HuH-7 (cell line): Measurements from ENCODE around the gene RSRC1.
"Not testable (repeated sequence)": the region's sequence is repeated elsewhere in the genome, so short reads cannot be mapped to it uniquely, and the experiment has no call there.

Source experiments
- DNase-seq: peaks from one replicate; pipeline ENCODE4 v3.0.0; 2011; ENCODE audit warnings: low spot score

Gene RSRC1

GRCh38 chr3:158465074-158465473, 355.2 kb downstream of the RSRC1 start:
- DNase-seq, result no peak

DNA sequence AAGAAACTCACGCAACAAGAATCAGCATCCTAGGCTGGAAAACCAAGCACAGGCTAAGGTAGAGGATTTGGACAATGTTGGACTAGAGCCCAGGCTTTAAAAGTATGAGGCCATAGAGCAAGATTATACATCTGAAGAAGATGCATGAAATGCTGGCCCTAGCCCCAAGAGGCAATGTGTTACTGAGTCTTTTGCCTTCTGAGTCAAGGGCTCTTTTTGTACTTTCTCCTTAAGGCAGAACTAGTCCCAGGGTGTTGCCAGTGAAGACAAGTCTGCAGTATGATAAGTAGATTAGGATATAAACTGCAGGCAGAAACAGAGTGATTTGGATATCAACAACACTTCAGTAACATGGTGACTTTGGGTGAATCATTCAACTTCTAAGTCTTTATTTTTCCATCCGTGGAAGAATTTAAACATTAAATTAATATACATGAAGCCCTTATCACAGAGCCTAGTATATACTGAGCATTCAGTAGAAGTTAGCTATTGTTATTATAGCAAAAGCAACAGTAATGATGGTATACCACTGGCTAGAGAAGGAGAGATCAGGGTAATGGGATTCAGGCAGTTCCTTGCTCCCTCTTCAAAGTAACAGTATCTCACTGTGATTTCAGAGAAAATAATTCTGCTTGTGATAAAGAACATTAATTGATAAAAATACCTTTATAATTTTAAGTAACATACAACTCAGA, 361.2 kb downstream of the RSRC1 start:
- DNase-seq, result no peak

GRCh38 chr3:158471639-158472294, 361.9 kb downstream of the RSRC1 start:
- no peak for DNase-seq

GRCh38 chr3:158479051-158479450, 369.2 kb downstream of the RSRC1 start:
- DNase-seq, result no peak

DNA sequence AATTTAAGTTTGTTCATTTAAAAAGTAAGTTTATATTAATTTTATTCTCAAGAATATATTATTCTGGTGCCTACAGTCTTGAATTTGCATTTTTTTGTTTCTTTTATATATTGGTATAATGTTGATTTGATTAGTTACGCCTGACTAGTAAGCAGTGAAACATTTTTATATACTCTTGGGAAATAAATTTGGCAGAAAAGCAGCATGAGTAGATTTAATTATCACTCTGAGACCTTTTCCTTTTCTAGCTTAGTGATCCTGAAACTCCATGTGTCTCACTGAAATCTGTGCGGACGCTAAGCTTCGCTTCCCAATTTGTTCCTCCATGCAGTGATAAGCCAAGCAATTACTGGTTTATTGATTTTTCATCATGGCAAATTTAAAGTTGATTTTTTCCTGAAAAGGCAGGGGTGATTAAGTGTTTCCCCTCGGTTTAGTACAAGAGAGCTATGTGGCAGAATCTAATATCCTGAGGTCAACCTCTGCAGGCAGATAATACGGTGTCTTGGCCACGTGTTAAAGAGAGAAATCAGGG, 373.9 kb downstream of the RSRC1 start:
- DNase-seq, result no peak

DNA sequence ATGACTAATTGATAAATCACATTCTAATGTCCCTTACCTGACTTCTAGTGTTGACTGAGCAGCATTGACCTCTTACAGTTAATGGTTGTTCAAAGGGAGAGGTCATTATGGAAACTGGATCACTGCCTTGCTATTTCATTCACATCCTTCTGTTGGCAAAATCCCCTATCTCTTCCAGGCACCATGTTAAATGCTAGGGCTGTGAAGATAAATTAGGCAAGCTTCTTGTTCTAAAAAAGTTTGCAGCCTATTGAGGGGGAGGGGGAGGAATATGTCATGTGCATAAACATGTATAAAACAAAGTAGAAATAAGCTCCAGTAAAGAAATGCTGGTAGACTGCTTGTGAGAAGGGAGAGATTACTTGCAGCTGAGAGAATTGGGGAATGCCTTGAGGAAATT, 376.3 kb downstream of the RSRC1 start:
- DNase-seq, result no peak

DNA sequence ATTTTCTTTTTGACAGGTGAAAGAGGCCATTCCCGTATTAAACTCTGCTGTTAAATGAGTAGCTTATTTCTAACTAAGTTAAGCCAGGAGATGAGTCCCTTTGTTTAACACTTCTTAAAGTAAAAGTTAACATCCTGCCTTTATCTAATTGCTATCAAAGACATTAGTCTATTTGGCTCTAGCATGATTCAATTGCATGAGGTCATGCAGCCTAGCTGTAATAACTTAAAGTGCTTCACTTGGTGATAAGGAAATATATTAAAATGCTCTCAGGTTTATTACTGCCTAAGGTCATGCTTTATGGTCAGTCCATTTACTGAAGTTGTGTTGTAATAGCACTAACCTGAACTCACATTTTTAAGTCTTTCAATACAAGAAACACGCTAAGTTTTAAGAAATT, 378.8 kb downstream of the RSRC1 start:
- DNase-seq, result no peak

GRCh38 chr3:158489181-158489580, 379.3 kb downstream of the RSRC1 start:
- DNase-seq, result no peak

DNA sequence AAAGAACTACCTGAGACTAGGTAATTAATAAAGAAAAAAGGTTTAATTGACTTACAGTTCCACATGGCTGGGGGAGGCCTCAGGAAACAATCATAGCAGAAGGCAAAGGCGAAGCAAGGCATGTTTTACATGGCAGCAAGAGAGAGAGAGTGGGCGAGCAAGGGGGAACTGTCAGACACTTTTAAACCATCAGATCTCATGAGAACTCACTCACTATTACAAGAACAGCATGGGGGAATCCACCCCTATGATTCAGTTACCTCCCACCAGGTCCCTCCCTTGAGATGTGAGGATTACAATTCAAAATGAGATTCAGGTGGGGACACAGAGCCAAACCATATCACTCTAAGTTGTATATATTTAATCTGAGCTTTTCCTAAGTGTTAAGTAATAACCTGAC, 382.1 kb downstream of the RSRC1 start:
- no peak for DNase-seq

DNA sequence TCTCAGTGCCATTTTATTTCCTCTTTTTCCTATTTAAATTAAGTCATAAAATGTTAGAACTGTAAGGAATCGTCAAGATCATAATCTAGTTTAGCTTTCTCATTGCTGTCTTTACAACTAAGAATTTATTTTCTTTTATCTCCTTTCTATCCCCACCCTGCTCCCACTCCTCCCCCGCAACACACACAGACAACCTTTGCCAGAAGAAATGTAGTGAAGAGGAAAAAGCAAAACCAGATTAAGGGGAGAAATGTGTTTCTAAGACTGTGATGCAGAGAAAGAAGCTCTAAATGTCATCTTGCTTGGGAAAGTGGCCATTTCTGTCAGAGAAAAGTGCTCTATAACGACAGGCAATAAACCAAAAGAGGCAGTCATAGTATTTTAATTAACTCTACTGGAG, 382.8 kb downstream of the RSRC1 start:
- no peak for DNase-seq

DNA sequence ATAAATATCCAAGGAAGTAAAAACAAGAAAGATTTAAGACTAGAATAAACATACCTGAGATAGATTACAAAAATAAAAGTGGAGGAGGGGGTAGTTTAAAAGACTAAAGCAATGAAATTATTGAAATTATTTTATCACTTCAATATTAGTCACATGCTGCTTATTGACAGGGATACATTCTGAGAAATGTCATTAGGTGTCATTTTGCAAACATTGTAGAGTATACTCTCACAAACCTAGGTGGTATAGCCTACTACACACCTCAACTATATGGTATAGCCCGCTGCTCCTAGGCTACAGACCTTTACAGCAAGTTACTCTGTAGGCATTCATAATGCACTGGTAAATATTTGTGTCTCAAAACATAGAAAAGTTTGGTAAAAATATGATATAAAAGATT, 384.0 kb downstream of the RSRC1 start:
- DNase-seq, result no peak

DNA sequence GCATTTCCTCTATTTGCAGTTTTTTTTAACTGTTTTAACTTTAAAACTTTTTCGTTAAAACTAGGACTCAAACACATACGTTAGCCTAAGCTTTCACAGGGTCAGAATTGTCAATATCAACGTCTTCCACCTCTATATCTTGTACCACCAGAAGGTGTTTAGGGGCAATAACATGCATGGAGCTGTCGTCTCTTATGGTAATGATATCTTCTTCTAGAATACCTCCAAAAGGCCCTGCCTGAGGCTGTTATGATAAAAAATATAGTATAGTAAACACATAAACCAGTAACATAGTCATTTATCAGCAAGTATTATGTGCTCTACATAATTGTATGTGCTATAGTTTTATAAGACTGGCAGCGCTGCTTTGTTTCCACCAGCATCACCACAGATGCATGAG, 384.8 kb downstream of the RSRC1 start:
- no peak for DNase-seq

- DNase-seq, result not testable (repeated sequence)
Observed at GRCh38 chr3:158495398-158495902, 385.6 kb downstream of the RSRC1 start.

- DNase-seq, result no peak
Observed at GRCh38 chr3:158505117-158505516, 395.2 kb downstream of the RSRC1 start.

DNA sequence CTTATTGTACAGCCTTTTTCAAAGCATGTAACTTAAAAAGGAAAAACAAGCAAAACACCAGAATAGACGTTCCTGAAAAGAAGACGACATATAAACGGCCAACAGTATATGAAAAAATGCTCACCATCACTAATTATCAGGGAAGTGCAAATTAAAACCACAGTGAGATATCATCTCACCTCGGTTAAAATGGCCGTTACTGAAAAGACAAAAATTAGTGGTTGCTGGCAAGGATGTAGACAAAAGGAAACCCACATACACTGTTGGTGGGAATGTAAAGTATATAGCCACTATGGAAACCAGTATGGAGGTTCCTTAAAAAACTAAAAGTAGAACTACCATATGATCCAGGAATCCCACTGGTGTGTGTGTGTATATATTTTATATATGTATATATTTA, 396.6 kb downstream of the RSRC1 start:
- DNase-seq, result no peak

GRCh38 chr3:158508481-158508880, 398.6 kb downstream of the RSRC1 start:
- DNase-seq, result no peak

- no peak for DNase-seq
Observed at GRCh38 chr3:158509891-158510290, 400.0 kb downstream of the RSRC1 start.

- DNase-seq, result not testable (repeated sequence)
Observed at GRCh38 chr3:158516729-158517128, 406.8 kb downstream of the RSRC1 start.

DNA sequence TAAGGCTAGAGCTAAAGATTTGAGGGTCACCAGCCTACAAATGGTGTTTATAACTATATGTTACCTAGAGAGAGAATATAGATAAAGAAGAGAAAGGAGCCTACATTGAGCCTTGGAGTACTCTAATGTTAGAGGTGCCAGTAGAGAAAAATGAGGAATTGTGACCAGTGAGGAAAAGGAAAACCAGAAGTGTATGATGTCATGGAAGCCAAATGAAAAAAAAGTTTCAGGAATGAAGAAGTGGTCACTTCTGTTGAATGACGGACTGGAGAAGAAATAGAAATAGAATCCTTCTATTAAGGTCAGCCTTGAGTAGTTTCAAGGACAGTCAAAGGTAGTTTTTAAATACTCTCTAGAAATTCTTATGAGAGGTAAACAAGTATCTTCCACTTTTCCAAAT, 409.9 kb downstream of the RSRC1 start:
- DNase-seq, result no peak

GRCh38 chr3:158520433-158520832, 410.5 kb downstream of the RSRC1 start:
- DNase-seq, result no peak

DNA sequence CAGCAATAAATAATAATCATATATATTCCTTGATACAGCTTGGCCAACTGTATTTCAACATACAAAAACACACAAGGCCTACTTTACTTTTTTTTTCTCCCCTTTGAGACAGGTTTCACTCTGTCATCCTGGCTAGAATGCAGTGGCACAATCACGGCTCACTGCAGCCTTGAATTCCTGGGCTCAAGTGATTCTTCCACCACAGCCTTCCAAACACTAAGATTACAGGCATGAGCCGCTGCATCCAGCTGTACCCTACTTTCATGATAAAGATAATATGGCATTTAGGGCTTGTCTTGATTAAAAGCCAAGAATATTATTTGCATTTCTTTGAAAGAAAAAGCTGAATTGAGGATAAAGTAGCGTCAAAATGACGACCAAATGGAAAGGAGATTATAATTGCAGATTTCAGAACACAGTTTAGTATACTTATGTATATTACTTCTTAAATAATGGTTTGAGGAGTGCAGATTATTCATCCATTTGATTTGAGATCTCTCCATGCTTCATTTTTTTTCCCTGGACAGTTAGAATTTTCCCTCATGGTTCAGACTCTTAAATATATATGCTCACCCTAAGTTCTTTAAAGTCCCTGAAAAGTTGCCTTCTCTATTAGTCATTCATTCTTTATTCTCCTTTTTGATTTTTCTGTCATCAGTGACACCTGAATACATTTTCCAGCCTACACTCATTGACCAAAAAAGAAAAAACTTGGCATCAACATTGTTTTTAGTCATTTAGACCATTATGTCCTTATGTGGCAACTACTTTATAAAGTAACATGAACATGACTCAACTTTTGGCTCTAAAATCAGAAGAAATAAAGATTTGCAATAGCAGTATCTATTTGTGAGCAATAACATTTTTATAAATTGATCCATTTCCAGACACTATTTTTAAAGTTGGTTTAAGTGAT, 412.6 kb downstream of the RSRC1 start:
- no peak for DNase-seq

DNA sequence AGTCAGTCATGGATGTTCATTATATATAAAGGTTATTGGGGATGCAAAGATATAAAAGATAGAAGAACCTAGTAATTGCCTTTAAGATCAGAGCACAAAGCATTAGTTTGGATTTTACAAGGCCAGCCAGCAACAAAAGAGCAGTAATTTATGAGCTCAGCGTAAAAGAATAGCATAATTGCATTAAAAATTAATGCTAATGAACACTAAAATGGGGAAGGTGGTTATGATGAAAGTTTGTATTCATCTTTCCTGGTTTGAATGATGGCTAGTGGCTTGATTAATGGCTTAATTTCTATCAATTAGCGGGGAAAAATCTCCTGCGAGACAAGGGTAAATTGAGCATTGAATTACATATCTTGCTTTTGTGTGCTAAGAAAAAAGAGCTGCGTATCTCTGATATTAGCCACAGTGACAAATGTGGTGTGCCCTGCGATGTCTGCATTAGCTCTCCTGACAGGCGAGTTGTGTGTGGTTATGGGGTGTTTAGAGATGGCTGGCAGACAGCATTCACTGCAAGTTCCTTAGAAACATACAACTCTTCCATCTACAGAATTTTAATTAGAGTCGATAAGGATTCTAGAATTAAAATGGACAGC, 418.3 kb downstream of the RSRC1 start:
- DNase-seq, result no peak
